Transverse colon (tissue), 4 donors: ENCODE data around the gene NCAPG.

Experiments
- EP300 ChIP-seq: sonication (generic); formaldehyde crosslinking; IDR thresholded peaks from one replicate; pipeline ENCODE4 v1.6.1; 2017; ENCODE audit warnings: antibody characterized with exemption, low read depth
- POLR2A ChIP-seq: fragments of 450-650 bp; IDR thresholded peaks from one replicate; pipeline ENCODE4 v1.6.1; 2016; ENCODE audit warnings: antibody characterized with exemption, mild to moderate bottlenecking, moderate library complexity
- POLR2AphosphoS5 ChIP-seq, 3 donors: sonication (generic); formaldehyde crosslinking; IDR thresholded peaks; one replicate each; pipeline ENCODE4 v1.6.1; 2016; ENCODE audit warnings: antibody characterized with exemption in 3 of 3
- TF ChIP-seq, protein P1 (sequence below), 5 experiments: fragments of 200-600 bp in 3 of 5; fragments of 450-650 bp in 2 of 5; sonication (generic) in 3 of 5; IDR thresholded peaks; 1 replicate in 2 of 5; 2 replicates in 3 of 5; pipeline ENCODE4 v1.5.1; 2016 to 2017; ENCODE audit warnings: antibody characterized with exemption in 5 of 5, inconsistent platforms in 3 of 5, mild to moderate bottlenecking in 2 of 5, moderate library complexity in 1 of 5

DNA sequence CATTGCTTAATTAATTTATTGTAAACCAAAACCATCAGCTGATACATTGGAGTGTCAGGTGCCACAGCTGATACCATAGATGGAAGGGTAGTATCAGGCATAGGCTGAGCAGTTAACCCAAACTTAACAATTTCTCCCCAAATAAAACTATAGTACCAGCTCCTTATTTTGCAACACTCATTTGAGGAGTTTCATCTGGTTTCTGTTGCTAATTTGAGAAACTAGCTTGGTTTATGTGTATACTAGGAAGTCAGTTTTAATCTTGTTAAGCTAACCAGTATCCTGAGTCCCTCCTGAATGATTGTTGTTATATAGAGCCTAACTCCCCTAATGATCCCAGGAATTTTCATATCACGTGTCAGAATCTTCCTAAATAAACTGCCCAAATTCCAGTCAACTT is 13.0 kb upstream of the NCAPG start:
- TF ChIP-seq, protein P1, sequence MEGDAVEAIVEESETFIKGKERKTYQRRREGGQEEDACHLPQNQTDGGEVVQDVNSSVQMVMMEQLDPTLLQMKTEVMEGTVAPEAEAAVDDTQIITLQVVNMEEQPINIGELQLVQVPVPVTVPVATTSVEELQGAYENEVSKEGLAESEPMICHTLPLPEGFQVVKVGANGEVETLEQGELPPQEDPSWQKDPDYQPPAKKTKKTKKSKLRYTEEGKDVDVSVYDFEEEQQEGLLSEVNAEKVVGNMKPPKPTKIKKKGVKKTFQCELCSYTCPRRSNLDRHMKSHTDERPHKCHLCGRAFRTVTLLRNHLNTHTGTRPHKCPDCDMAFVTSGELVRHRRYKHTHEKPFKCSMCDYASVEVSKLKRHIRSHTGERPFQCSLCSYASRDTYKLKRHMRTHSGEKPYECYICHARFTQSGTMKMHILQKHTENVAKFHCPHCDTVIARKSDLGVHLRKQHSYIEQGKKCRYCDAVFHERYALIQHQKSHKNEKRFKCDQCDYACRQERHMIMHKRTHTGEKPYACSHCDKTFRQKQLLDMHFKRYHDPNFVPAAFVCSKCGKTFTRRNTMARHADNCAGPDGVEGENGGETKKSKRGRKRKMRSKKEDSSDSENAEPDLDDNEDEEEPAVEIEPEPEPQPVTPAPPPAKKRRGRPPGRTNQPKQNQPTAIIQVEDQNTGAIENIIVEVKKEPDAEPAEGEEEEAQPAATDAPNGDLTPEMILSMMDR (IDR thresholded peaks at IDR 0.05): no peak
- TF ChIP-seq POLR2A (no peak), POLR2AphosphoS5 (IDR thresholded peaks at IDR 0.05) (no peak), EP300 (no peak)
